Measurements from ENCODE around the gene OSBPL8.

DNA sequence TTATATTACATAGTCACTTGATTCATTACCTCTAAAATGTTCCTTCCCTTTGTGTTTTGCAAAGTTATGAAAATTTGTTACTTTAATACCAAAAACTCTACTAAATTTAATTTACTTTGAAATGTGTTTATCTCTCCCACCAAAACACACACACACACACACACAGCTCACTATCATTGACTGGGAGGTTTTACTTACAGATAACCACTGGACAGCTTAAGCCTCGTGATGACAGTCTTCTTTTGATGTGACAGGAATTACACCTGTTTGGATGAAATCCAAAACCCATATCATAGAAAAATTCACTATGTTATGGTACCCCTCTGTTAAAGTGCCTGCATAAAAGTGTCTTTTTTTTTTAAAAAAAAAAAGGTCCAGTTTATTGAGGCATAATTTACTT is 227.0 kb downstream of the OSBPL8 start:
- TF ChIP-seq, protein P1, sequence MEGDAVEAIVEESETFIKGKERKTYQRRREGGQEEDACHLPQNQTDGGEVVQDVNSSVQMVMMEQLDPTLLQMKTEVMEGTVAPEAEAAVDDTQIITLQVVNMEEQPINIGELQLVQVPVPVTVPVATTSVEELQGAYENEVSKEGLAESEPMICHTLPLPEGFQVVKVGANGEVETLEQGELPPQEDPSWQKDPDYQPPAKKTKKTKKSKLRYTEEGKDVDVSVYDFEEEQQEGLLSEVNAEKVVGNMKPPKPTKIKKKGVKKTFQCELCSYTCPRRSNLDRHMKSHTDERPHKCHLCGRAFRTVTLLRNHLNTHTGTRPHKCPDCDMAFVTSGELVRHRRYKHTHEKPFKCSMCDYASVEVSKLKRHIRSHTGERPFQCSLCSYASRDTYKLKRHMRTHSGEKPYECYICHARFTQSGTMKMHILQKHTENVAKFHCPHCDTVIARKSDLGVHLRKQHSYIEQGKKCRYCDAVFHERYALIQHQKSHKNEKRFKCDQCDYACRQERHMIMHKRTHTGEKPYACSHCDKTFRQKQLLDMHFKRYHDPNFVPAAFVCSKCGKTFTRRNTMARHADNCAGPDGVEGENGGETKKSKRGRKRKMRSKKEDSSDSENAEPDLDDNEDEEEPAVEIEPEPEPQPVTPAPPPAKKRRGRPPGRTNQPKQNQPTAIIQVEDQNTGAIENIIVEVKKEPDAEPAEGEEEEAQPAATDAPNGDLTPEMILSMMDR (IDR thresholded peaks at IDR 0.05): no peak
- no peak for TF ChIP-seq POLR2A (IDR thresholded peaks at IDR 0.05)

All from lower leg skin (tissue), 3 donors.